Kidney epithelial cell (primary cell): ENCODE results near the gene MAPK14. TPM values are rescaled to one million over a fixed set of nuclear protein-coding genes. Genes with fewer than 3 reads are reported as not detected.
A peak's percentile ranks its signal among the peaks of the same experiment; 100 is the strongest.
"Not testable (repeated sequence)": the region's sequence is repeated elsewhere in the genome, so short reads cannot be mapped to it uniquely, and the experiment has no call there.

ENCODE experiments used
- DNase-seq: peaks from one replicate; pipeline ENCODE4 v3.0.0-alpha.2; 2010; ENCODE audit warnings: low read depth
- H3K27me3 ChIP-seq: 2 replicates; pipeline ENCODE4 v1.6.0; 2011; ENCODE audit warnings: low read length; ENCODE audit not compliant: control insufficient read depth, insufficient read depth
- H3K36me3 ChIP-seq: 2 replicates; pipeline ENCODE4 v1.5.1; 2011; ENCODE audit warnings: low read length; ENCODE audit not compliant: control insufficient read depth, insufficient read depth
- H3K4me3 ChIP-seq: 2 replicates; pipeline ENCODE4 v1.5.1; 2011; ENCODE audit warnings: low read depth, mild to moderate bottlenecking, control low read depth, low read length
- CTCF ChIP-seq: IDR thresholded peaks from 2 replicates; pipeline ENCODE4 v1.5.1; 2011; ENCODE audit warnings: mild to moderate bottlenecking, moderate library complexity, low read length, control low read depth, inconsistent platforms; ENCODE audit not compliant: insufficient read depth, poor library complexity, severe bottlenecking
- total RNA-seq: library from RNA; depleted of rRNA; stranded (reverse); fragments of >200 nt; gene quantifications from 2 replicates; pipeline ENCODE4 v1.2.3, GENCODE V29; 2015

The MAPK14 gene
- total RNA-seq, 1 donor from 2014 or later: 35.9 TPM

- H3K4me3 ChIP-seq: no peak overlapping the region
- no peaks in the 10 kb centered on the region for H3K27me3 ChIP-seq
- no peak for DNase-seq
- TF ChIP-seq CTCF: no peak
- H3K36me3 ChIP-seq: no peaks in the 10 kb centered on the region
These were observed 1.7 kb upstream of the MAPK14 start for GRCh38 chr6:36025932-36026327.

GRCh38 chr6:36028088-36028876, 674 bp downstream of the MAPK14 start:
- Histone ChIP-seq H3K4me3 (peak overlapping the region; percentile 89), H3K36me3 (no peaks in the 10 kb centered on the region), H3K27me3 (no peaks in the 10 kb centered on the region)
- DNase-seq: no peak
- no peak for TF ChIP-seq CTCF

- no peak for TF ChIP-seq CTCF
- DNase-seq: peak; percentile 54
- Histone ChIP-seq H3K4me3 (peak overlapping the region; percentile 89), H3K36me3 (no peaks in the 10 kb centered on the region), H3K27me3 (no peaks in the 10 kb centered on the region)
These were observed 1.3 kb downstream of the MAPK14 start for GRCh38 chr6:36028877-36029324.

- Histone ChIP-seq H3K36me3 (no peaks in the 10 kb centered on the region), H3K4me3 (peak overlapping the region; percentile 89), H3K27me3 (no peaks in the 10 kb centered on the region)
- no peak for TF ChIP-seq CTCF
- DNase-seq: no peak
These were observed 1.9 kb downstream of the MAPK14 start for GRCh38 chr6:36029464-36029863.

- Histone ChIP-seq H3K27me3 (no peaks in the 10 kb centered on the region), H3K36me3 (no peaks in the 10 kb centered on the region), H3K4me3 (no peak overlapping the region)
- no peak for TF ChIP-seq CTCF
- DNase-seq: no peak
These were observed 4.7 kb downstream of the MAPK14 start for GRCh38 chr6:36032261-36032660.

GRCh38 chr6:36033144-36033543, 5.5 kb downstream of the MAPK14 start:
- not testable (repeated sequence) for H3K4me3 ChIP-seq

More at GRCh38 chr6:36033144-36033543, 5.5 kb downstream of the MAPK14 start:
- not testable (repeated sequence) for DNase-seq, H3K27me3 ChIP-seq, H3K36me3 ChIP-seq
